ENCODE data around the gene FAM221A. TPM values are rescaled to one million over a fixed set of nuclear protein-coding genes. Genes with fewer than 3 reads are reported as not detected.

The FAM221A gene, protein sequence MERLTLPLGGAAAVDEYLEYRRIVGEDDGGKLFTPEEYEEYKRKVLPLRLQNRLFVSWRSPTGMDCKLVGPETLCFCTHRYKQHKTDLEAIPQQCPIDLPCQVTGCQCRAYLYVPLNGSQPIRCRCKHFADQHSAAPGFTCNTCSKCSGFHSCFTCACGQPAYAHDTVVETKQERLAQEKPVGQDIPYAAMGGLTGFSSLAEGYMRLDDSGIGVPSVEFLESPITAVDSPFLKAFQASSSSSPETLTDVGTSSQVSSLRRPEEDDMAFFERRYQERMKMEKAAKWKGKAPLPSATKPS
- total RNA-seq (10 to 100 TPM in 1 of 2 donors, 1 to 10 TPM in 1; 2.8 to 12.0 TPM), polyA plus RNA-seq (1 to 10 TPM; 4.1 to 6.7 TPM)

DNA sequence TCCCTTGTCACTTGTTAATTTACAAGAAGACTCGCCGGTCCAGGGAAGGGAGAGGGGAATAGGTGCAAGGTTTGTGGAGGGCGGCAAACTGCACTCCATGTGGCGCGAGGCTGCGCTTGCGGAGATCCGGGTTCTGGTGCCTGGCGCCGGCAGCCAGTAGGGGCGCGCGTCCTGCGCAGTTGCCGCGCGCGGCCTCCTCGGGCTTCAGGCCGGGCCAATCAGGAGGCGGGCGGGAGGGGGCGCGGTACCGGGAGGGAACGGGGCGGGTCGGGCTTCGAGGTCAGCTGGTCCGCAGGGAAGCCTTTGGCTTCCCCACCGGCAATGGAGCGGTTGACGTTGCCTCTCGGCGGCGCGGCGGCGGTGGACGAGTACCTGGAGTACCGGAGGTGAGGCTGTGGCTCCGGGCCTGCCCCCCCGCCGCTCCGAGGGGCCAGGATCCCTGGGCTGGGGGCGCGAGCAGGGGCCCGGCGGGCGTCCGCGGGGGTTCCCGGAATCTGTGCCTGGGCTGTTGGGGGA, at the start of gene FAM221A:
FAM221A (plus strand) TSS at position 302 of the 516 bp plus-strand sequence; CDS start at position 322, 20 bp downstream.
- H3K4me3 ChIP-seq (ENCODE audit: low read depth in 1 of 3, low read length in 3 of 3), result peak within 1 kb of the TSS; percentile 81 to 99 (median 81)
- peak; percentile 89 for DNase-seq (ENCODE audit: low spot score)
- under 1% methylated on average over 53 of the region's 53 CpGs for WGBS
- peaks cover 0 to 1% (median 0%) of the 10 kb centered on the region in 4 donors for H3K36me3 ChIP-seq (ENCODE audit: control insufficient read depth in 4 of 4, insufficient read depth in 3 of 4, low read depth in 1 of 4, low read length in 3 of 4)
- peak within 1 kb of the TSS; percentile 30 to 61 for H3K9ac ChIP-seq (ENCODE audit: low read depth in 1 of 2, low read length in 2 of 2)
- peak within 1 kb of the TSS; percentile 80 to 81 for H3K27ac ChIP-seq (ENCODE audit: low read depth in 1 of 2, low read length in 2 of 2)
- H3K27me3 ChIP-seq (ENCODE audit: control insufficient read depth in 4 of 4, insufficient read depth in 4 of 4, low read length in 3 of 4), result no peaks in the 10 kb centered on the region
- TF ChIP-seq RAD21 (IDR thresholded peaks at IDR 0.05) (peak in 1 of 2 donors; percentile 59), GABPA (IDR thresholded peaks at IDR 0.05 in 1 of 2, conservative IDR thresholded peaks at IDR 0.05 in 1 of 2) (no peak), YY1 (IDR thresholded peaks at IDR 0.05) (no peak), SP1 (IDR thresholded peaks at IDR 0.05) (peak; percentile 24), NR2F2 (IDR thresholded peaks at IDR 0.05) (no peak), RXRA (IDR thresholded peaks at IDR 0.05) (no peak)
- TF ChIP-seq, protein P1, sequence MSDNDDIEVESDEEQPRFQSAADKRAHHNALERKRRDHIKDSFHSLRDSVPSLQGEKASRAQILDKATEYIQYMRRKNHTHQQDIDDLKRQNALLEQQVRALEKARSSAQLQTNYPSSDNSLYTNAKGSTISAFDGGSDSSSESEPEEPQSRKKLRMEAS (IDR thresholded peaks at IDR 0.05), result peak; percentile 70
- TF ChIP-seq, protein P2, sequence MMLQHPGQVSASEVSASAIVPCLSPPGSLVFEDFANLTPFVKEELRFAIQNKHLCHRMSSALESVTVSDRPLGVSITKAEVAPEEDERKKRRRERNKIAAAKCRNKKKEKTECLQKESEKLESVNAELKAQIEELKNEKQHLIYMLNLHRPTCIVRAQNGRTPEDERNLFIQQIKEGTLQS (IDR thresholded peaks at IDR 0.05), result no peak
- TF ChIP-seq, protein P3, sequence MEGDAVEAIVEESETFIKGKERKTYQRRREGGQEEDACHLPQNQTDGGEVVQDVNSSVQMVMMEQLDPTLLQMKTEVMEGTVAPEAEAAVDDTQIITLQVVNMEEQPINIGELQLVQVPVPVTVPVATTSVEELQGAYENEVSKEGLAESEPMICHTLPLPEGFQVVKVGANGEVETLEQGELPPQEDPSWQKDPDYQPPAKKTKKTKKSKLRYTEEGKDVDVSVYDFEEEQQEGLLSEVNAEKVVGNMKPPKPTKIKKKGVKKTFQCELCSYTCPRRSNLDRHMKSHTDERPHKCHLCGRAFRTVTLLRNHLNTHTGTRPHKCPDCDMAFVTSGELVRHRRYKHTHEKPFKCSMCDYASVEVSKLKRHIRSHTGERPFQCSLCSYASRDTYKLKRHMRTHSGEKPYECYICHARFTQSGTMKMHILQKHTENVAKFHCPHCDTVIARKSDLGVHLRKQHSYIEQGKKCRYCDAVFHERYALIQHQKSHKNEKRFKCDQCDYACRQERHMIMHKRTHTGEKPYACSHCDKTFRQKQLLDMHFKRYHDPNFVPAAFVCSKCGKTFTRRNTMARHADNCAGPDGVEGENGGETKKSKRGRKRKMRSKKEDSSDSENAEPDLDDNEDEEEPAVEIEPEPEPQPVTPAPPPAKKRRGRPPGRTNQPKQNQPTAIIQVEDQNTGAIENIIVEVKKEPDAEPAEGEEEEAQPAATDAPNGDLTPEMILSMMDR (IDR thresholded peaks at IDR 0.05; ENCODE audit: low read depth, low read length, missing input control), result peak; percentile 66
- H3K9me3 ChIP-seq (ENCODE audit: control insufficient read depth in 4 of 4, low read length in 3 of 4), result no peaks in the 10 kb centered on the region
- H3K4me1 ChIP-seq (ENCODE audit: control insufficient read depth in 4 of 4, insufficient read depth in 4 of 4, low read length in 3 of 4), result peaks cover 3 to 4% (median 4%) of the 10 kb centered on the region in 4 donors

DNA sequence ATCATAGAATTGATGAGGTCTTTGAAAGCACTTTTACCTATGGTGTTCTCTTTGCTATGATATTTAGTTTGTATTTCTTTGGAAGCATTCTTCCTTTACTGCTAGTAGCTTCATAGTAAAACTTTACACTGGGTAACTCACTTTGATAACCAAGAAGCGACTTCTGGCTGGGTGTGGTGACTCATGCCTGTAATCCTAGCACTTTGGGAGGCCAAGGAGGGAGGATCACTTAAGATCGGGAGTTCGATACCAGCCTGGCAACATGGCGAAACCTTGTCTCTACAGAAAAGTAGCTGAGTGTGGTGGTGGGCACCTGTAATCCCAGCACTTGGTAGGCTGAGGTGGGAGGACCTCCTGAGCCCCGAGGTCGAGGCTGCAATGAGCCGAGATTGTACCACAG, 46.6 kb upstream of the FAM221A start:
- no peak overlapping the region for H3K4me3 ChIP-seq (ENCODE audit: low read depth in 1 of 3, low read length in 3 of 3)
- no peak overlapping the region for H3K9ac ChIP-seq (ENCODE audit: low read depth in 1 of 2, low read length in 2 of 2)
- no peak for DNase-seq (ENCODE audit: low spot score)
- no peaks in the 10 kb centered on the region for H3K36me3 ChIP-seq (ENCODE audit: control insufficient read depth in 4 of 4, insufficient read depth in 3 of 4, low read depth in 1 of 4, low read length in 3 of 4)
- WGBS, result 97% methylated on average over 7 of the region's 7 CpGs
- H3K27ac ChIP-seq (ENCODE audit: low read depth in 1 of 2, low read length in 2 of 2), result no peak overlapping the region
- H3K9me3 ChIP-seq (ENCODE audit: control insufficient read depth in 4 of 4, low read length in 3 of 4), result no peaks in the 10 kb centered on the region
- TF ChIP-seq FOXA2 (IDR thresholded peaks at IDR 0.05), result no peak
- no peak for TF ChIP-seq YY1 (IDR thresholded peaks at IDR 0.05)
- no peak for TF ChIP-seq HNF4G (IDR thresholded peaks at IDR 0.05)
- TF ChIP-seq, protein P2 (IDR thresholded peaks at IDR 0.05), result no peak
- no peak for TF ChIP-seq SP1 (IDR thresholded peaks at IDR 0.05)
- TF ChIP-seq, protein P1 (IDR thresholded peaks at IDR 0.05), result no peak
- TF ChIP-seq, protein P3 (IDR thresholded peaks at IDR 0.05; ENCODE audit: low read depth, low read length, missing input control), result no peak
- TF ChIP-seq JUND (IDR thresholded peaks at IDR 0.05), result no peak
- TF ChIP-seq HNF4A (conservative IDR thresholded peaks at IDR 0.05), result no peak
- TF ChIP-seq NR2F2 (IDR thresholded peaks at IDR 0.05), result no peak
- no peaks in the 10 kb centered on the region for H3K27me3 ChIP-seq (ENCODE audit: control insufficient read depth in 4 of 4, insufficient read depth in 4 of 4, low read length in 3 of 4)
- H3K4me1 ChIP-seq (ENCODE audit: control insufficient read depth in 4 of 4, insufficient read depth in 4 of 4, low read length in 3 of 4), result peaks cover 0 to 7% (median 2%) of the 10 kb centered on the region in 4 donors
